ENCODE data around the gene MORN4. TPM values are rescaled to one million over a fixed set of nuclear protein-coding genes. Genes with fewer than 3 reads are reported as not detected.

MORN4 gene
- total and polyA plus RNA-seq, 9 of the 15 experiments (the other 6 are each of a cell fraction or from before 2014, with no cell fraction given): 8.3 to 23.9 (median 11.7) TPM

DNA sequence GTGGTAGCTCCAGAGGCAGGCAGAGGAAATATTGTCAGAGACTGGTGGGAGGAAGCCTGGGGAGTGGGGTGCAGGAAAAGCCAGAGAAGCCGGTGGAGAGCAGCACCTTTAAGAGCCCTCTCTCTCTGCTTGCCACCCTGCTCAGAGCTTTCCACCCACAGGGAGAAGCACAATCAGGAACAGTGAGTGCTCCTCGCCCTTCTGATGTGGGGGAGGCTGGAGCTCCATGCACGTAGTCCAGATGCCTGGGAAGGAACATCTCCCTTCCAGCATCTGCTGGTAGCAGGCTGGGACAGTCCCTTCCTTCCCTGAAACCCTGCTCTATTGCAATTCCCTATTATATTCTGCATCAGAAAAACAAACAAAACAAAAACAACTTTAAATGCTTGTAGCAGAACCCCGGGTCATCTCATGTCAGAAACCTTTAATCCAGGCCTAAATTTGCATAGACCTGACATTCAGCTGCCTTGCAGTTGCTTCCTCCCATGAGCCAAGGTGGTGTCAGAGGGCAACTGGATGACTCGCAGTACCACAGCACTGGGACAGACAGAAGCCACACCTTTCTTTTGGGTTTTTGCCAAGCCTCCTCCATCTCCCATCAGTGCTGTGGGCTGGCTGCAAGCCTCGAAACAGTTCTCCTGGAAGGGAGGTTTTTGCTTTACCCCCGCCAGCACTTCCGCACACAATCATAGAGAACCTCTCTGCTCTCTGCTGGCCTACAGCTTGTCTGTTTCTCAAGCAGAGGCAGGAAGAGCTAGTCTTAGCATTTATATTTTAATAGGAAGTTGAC is 40.6 kb upstream of the MORN4 start:
- no peak overlapping the region for H2AFZ ChIP-seq (ENCODE audit: low read depth, low read length)
- CTCF ChIA-PET (ENCODE audit: low intra/inter-chr PET ratio): no interaction called here
- in situ Hi-C loops (cut with MboI): no loop called here
- no peaks in the 10 kb centered on the region for H3K9me3 ChIP-seq (replicated peaks; ENCODE audit: control insufficient read depth, insufficient read depth, low read depth, low read length)
- no peaks in the 10 kb centered on the region for H3K79me2 ChIP-seq (ENCODE audit: control insufficient read depth, insufficient read depth, low read length)
- DNase-seq (ENCODE audit: extremely low read depth in 1 of 4, low spot score in 3 of 4): peak in 2 of 4 experiments; percentile 47 to 73
- 10% methylated on average over 6 of the region's 8 CpGs for WGBS (ENCODE audit: insufficient coverage, low coverage, missing lambda C conversion rate)
- intact Hi-C loops (cut with micrococcal nuclease): no loop called here
- BruUV-seq (replicated peaks): no TSS peak
- H3K9me1 ChIP-seq (ENCODE audit: control insufficient read depth, insufficient read depth, low read length): no peaks in the 10 kb centered on the region
- H3K9ac ChIP-seq (ENCODE audit: insufficient read depth in 1 of 2, low read depth in 2 of 2, low read length in 2 of 2): 0 out of 4 replicates have a peak overlapping the region, but pooled peaks of 1 of the 2 experiments have one; percentile 1
- H3K27me3 ChIP-seq (ENCODE audit: control insufficient read depth in 2 of 2, insufficient read depth in 2 of 2, low read length in 2 of 2): no peaks in the 10 kb centered on the region
- TF ChIP-seq ZC3H8 (IDR thresholded peaks at IDR 0.05) (no peak), SMAD2 (IDR thresholded peaks at IDR 0.05; ENCODE audit: low read depth, low read length) (no peak), RCOR1 (IDR thresholded peaks at IDR 0.05; ENCODE audit: borderline replicate concordance in 1 of 2, low read depth in 2 of 2, low read length in 2 of 2) (0 out of 4 replicates have a peak, but pooled peaks of 1 of the 2 experiments have one; percentile 20), ZNF589 (CRISPR knock-in tag; IDR thresholded peaks at IDR 0.05; ENCODE audit: low read depth) (no peak), SAP30 (IDR thresholded peaks at IDR 0.05; ENCODE audit: borderline replicate concordance, insufficient read depth, low read depth, low read length, poor library complexity, severe bottlenecking) (no peak), ZFX (CRISPR knock-in tag; IDR thresholded peaks at IDR 0.05) (0 out of 2 replicates have a peak, but pooled peaks have one; percentile 12), CTBP1 (IDR thresholded peaks at IDR 0.05; ENCODE audit: borderline replicate concordance) (peak; percentile 43; the same call in 1 of the 2 replicates), NFIC (IDR thresholded peaks at IDR 0.05) (peak; percentile 80), JUND (IDR thresholded peaks at IDR 0.05; ENCODE audit: borderline replicate concordance, low read depth, low read length) (0 out of 2 replicates have a peak, but pooled peaks have one; percentile 3), JUND (tag; IDR thresholded peaks at IDR 0.05; ENCODE audit: borderline replicate concordance, low read depth, low read length) (no peak), NR2C1 (IDR thresholded peaks at IDR 0.05) (peak; percentile 29; the same call in 1 of the 2 replicates), NR2C1 (tag; IDR thresholded peaks at IDR 0.05) (peak; percentile 45; the same call in 1 of the 2 replicates), TAF1 (IDR thresholded peaks at IDR 0.05; ENCODE audit: control insufficient read depth, extremely low read depth, insufficient read depth, low read length, severe bottlenecking) (no peak), NR2C2 (CRISPR knock-in tag; IDR thresholded peaks at IDR 0.05) (no peak), NR2C2 (tag; IDR thresholded peaks at IDR 0.05) (peak; percentile 65)
- peaks cover 61% of the 10 kb centered on the region for H3K36me3 ChIP-seq (ENCODE audit: control insufficient read depth, insufficient read depth, low read length)
- FAIRE-seq: peak; percentile 79
- ATAC-seq: peak; percentile 80
- H3K27ac ChIP-seq (ENCODE audit: extremely low read depth, low read depth, low read length): no peak overlapping the region
- H4K20me1 ChIP-seq (replicated peaks; ENCODE audit: control insufficient read depth, insufficient read depth, low read length): no peaks in the 10 kb centered on the region
- peaks cover 2 to 13% of the 10 kb centered on the region in 2 experiments; a peak in 3 of 5 replicates for H3K4me1 ChIP-seq (replicated peaks in 1 of 2; ENCODE audit: control insufficient read depth in 2 of 2, insufficient read depth in 2 of 2, low read length in 2 of 2)
- no peak overlapping the region for H3K4me2 ChIP-seq (ENCODE audit: insufficient read depth, low read length)
- POLR2A ChIA-PET: interaction anchor here (0.7 to 2.1 kb wide), 2 partner anchors 10 to 153 kb away, joined by 4 to 8 read pairs; no protein-coding TSS in a partner anchor
- H3K4me3 ChIP-seq: no peak overlapping the region
